Omental fat pad (tissue), 4 donors: ENCODE measurements around the gene SLC7A1. TPM values are rescaled to one million over a fixed set of nuclear protein-coding genes. Genes with fewer than 3 reads are reported as not detected.

Experiments
- ATAC-seq: fragments of 150-250 bp; one replicate; pipeline ENCODE4 v1.9.1; 2016; ENCODE audit warnings: mild to moderate bottlenecking, moderate library complexity; ENCODE audit not compliant: low FRiP score
- DNase-seq: peaks from one replicate; pipeline ENCODE4 v3.0.0-alpha.2; 2019; ENCODE audit warnings: low spot score
- CTCF ChIP-seq, 3 donors: fragments of 450-650 bp; IDR thresholded peaks; one replicate each; pipeline ENCODE4 v1.5.1; 2016 to 2017; ENCODE audit warnings: antibody characterized with exemption in 3 of 3, mild to moderate bottlenecking in 3 of 3, moderate library complexity in 2 of 3
- total RNA-seq, 4 donors: library from RNA; depleted of rRNA; stranded (reverse); fragments of >200 nt; gene quantifications; one replicate each; pipeline ENCODE4 v1.1.0, GENCODE V29; 2016

The SLC7A1 gene
- total RNA-seq, 4 donors from 2014 or later = 18.5 to 60.5 (median 25.8) TPM

- no peak for TF ChIP-seq CTCF (IDR thresholded peaks at IDR 0.05)
- ATAC-seq (no peak), DNase-seq (no peak)
Measured at GRCh38 chr13:29481603-29482002, 113.9 kb downstream of the SLC7A1 start.

- DNase-seq (no peak), ATAC-seq (no peak)
- TF ChIP-seq CTCF (IDR thresholded peaks at IDR 0.05) = no peak
Measured at GRCh38 chr13:29480893-29481525, 114.5 kb downstream of the SLC7A1 start.

GRCh38 chr13:29479716-29480492 lies 115.6 kb downstream of the SLC7A1 start:
- DNase-seq (no peak), ATAC-seq (no peak)
- no peak for TF ChIP-seq CTCF (IDR thresholded peaks at IDR 0.05)

- ATAC-seq = no peak
- no peak for DNase-seq
- no peak for TF ChIP-seq CTCF (IDR thresholded peaks at IDR 0.05)
Measured at GRCh38 chr13:29476046-29476445, 119.4 kb downstream of the SLC7A1 start.

- no peak for TF ChIP-seq CTCF (IDR thresholded peaks at IDR 0.05)
- no peak for ATAC-seq
- DNase-seq = no peak
Measured at GRCh38 chr13:29474991-29475390, 120.5 kb downstream of the SLC7A1 start.

- no peak for ATAC-seq
- no peak for DNase-seq
Measured at GRCh38 chr13:29473166-29473565, 122.3 kb downstream of the SLC7A1 start.

More at GRCh38 chr13:29473166-29473565, 122.3 kb downstream of the SLC7A1 start:
- no peak for TF ChIP-seq CTCF (IDR thresholded peaks at IDR 0.05)
